SK-MEL-5 (cell line): ENCODE measurements around the gene CPXM2. TPM values are rescaled to one million over a fixed set of nuclear protein-coding genes. Genes with fewer than 3 reads are reported as not detected.

Experiments
- DNase-seq: peaks from one replicate; pipeline ENCODE4 v3.0.0-alpha.2; 2016; ENCODE audit warnings: low read depth, low spot score
- in situ Hi-C: cut with HindIII; loops from 2 replicates; pipeline ENCODE4 v1.10.0; 2016; ENCODE audit warnings: low sequenced_read_pairs, high pct_unique_total_duplicates, low pct_unique_long_range_greater_than_20kb
- total RNA-seq: library from RNA; depleted of rRNA; stranded (reverse); fragments of >200 nt; shearing (Covaris generic); gene quantifications from 2 replicates; pipeline ENCODE4 v1.2.3, GENCODE V29; 2014

Gene CPXM2
- total RNA-seq, 1 experiment from 2014 or later, result 1.2 TPM

GRCh38 chr10:123837756-123838155, 53.9 kb downstream of the CPXM2 start:
- in situ Hi-C loops, result no loop called here
- no peak for DNase-seq

GRCh38 chr10:123836418-123837145, 55.0 kb downstream of the CPXM2 start:
- in situ Hi-C loops, result no loop called here
- no peak for DNase-seq

GRCh38 chr10:123835575-123835974, 56.0 kb downstream of the CPXM2 start:
- no peak for DNase-seq
- in situ Hi-C loops, result no loop called here

- in situ Hi-C loops, result no loop called here
- DNase-seq, result no peak
These were observed 58.3 kb downstream of the CPXM2 start for GRCh38 chr10:123833170-123833850.

- in situ Hi-C loops, result no loop called here
These were observed 60.3 kb downstream of the CPXM2 start for GRCh38 chr10:123831259-123831658.

GRCh38 chr10:123821136-123821535, 70.5 kb downstream of the CPXM2 start:
- in situ Hi-C loops, result no loop called here
- no peak for DNase-seq

More at GRCh38 chr10:123831259-123831658, 60.3 kb downstream of the CPXM2 start:
- no peak for DNase-seq

GRCh38 chr10:123809632-123810031, 82.0 kb downstream of the CPXM2 start:
- no peak for DNase-seq
- in situ Hi-C loops, result no loop called here

- peak; percentile 82 for DNase-seq
- in situ Hi-C loops, result no loop called here
These were observed 82.7 kb downstream of the CPXM2 start for GRCh38 chr10:123808906-123809305.

GRCh38 chr10:123808286-123808685, 83.3 kb downstream of the CPXM2 start:
- DNase-seq, result no peak
- in situ Hi-C loops, result no loop called here

GRCh38 chr10:123807444-123808035, 84.1 kb downstream of the CPXM2 start:
- in situ Hi-C loops, result no loop called here
- DNase-seq, result peak; percentile 80

- in situ Hi-C loops, result no loop called here
These were observed 86.9 kb downstream of the CPXM2 start for GRCh38 chr10:123804716-123805115.

GRCh38 chr10:123800821-123801220, 90.8 kb downstream of the CPXM2 start:
- no peak for DNase-seq
- in situ Hi-C loops, result no loop called here

More at GRCh38 chr10:123804716-123805115, 86.9 kb downstream of the CPXM2 start:
- DNase-seq, result no peak

GRCh38 chr10:123800289-123800688, 91.3 kb downstream of the CPXM2 start:
- DNase-seq, result no peak
- in situ Hi-C loops, result no loop called here

- in situ Hi-C loops, result no loop called here
- no peak for DNase-seq
These were observed 92.8 kb downstream of the CPXM2 start for GRCh38 chr10:123798856-123799255.

- no peak for DNase-seq
- in situ Hi-C loops, result no loop called here
These were observed 93.8 kb downstream of the CPXM2 start for GRCh38 chr10:123797813-123798212.

GRCh38 chr10:123796736-123797135, 94.9 kb downstream of the CPXM2 start:
- in situ Hi-C loops, result no loop called here
- DNase-seq, result no peak

- in situ Hi-C loops, result no loop called here
- no peak for DNase-seq
These were observed 95.6 kb downstream of the CPXM2 start for GRCh38 chr10:123795846-123796590.

GRCh38 chr10:123795196-123795780, 96.3 kb downstream of the CPXM2 start:
- no peak for DNase-seq
- in situ Hi-C loops, result no loop called here
